ENCODE data around the gene TSGA10IP.

DNA sequence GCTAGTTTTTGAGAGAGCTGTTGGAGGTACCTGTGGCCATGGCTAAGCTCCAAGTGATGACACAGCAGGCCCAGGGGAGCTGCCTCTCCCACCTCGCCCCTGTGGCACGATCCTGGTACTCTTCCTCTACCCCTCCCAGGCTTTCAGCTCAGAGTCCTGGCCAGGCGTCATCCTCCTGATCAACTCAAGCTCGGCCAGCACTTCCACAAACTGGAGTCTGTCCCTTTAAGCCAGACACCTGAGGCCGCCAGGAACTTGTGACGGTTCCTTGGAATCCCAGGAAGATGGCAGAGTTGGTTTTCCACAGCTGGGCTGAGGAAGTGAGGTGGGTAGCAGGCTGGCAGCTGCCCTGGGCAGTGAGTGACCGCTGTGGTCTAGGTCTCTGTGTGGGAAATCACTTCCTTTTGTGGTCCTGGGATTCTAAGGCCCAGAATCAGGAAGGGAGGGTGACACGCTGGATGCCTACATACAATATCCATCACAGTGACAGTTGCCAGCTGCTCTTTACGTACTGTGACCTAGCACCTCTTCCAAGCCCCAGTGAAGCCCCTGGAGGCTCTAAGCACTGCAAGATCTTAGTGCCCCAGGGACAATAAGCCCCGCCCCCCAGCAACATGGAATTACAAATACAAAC, 63.3 kb downstream of the TSGA10IP start:
- TF ChIP-seq, protein P1, sequence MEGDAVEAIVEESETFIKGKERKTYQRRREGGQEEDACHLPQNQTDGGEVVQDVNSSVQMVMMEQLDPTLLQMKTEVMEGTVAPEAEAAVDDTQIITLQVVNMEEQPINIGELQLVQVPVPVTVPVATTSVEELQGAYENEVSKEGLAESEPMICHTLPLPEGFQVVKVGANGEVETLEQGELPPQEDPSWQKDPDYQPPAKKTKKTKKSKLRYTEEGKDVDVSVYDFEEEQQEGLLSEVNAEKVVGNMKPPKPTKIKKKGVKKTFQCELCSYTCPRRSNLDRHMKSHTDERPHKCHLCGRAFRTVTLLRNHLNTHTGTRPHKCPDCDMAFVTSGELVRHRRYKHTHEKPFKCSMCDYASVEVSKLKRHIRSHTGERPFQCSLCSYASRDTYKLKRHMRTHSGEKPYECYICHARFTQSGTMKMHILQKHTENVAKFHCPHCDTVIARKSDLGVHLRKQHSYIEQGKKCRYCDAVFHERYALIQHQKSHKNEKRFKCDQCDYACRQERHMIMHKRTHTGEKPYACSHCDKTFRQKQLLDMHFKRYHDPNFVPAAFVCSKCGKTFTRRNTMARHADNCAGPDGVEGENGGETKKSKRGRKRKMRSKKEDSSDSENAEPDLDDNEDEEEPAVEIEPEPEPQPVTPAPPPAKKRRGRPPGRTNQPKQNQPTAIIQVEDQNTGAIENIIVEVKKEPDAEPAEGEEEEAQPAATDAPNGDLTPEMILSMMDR (IDR thresholded peaks at IDR 0.05; ENCODE audit: low read length), result no peak
- TF ChIP-seq EZH2 (IDR thresholded peaks at IDR 0.05; ENCODE audit: borderline replicate concordance, low read length), result no peak
